HG03139 (cell line): ENCODE data around the gene ZNF554.
"Not testable (repeated sequence)": the region's sequence is repeated elsewhere in the genome, so short reads cannot be mapped to it uniquely, and the experiment has no call there.

Source experiments
- ATAC-seq: cut with Tn5 transposase; IDR thresholded peaks from one replicate; pipeline ENCODE4 v1.9.1; 2021; ENCODE audit not compliant: unreplicated experiment

ZNF554 gene

DNA sequence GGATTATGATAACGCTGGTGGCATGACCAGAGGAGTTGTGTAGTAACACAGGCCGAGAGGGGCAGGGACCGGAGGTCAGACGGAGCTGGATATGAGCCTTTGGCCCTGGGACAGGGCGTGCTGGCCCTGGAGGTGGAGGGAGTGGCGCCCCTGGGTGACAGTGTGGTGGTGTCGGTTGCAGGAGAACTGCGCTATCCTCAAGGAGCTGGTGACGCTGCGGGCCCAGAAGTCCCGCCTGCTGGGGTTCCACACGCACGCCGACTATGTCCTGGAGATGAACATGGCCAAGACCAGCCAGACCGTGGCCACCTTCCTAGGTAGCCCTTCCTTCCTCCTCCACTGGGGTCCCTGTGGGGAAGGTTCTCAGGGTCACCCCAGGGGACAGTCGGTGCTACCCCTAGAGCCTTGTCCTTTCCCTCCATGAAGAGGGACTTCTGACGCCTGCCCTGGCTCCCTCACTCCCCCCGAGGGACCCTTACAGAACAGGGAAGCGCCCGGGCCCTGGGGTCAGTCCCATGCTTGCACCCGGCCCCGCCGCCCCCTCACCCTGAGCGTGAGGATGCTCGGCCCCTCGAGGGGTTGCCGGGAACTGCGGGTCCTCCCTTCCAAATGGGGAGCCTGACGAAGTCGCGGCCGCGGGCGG is 12.8 kb upstream of the ZNF554 start:
- ATAC-seq = no peak

GRCh38 chr19:2807379-2808128 is 12.1 kb upstream of the ZNF554 start:
- ATAC-seq = no peak

DNA sequence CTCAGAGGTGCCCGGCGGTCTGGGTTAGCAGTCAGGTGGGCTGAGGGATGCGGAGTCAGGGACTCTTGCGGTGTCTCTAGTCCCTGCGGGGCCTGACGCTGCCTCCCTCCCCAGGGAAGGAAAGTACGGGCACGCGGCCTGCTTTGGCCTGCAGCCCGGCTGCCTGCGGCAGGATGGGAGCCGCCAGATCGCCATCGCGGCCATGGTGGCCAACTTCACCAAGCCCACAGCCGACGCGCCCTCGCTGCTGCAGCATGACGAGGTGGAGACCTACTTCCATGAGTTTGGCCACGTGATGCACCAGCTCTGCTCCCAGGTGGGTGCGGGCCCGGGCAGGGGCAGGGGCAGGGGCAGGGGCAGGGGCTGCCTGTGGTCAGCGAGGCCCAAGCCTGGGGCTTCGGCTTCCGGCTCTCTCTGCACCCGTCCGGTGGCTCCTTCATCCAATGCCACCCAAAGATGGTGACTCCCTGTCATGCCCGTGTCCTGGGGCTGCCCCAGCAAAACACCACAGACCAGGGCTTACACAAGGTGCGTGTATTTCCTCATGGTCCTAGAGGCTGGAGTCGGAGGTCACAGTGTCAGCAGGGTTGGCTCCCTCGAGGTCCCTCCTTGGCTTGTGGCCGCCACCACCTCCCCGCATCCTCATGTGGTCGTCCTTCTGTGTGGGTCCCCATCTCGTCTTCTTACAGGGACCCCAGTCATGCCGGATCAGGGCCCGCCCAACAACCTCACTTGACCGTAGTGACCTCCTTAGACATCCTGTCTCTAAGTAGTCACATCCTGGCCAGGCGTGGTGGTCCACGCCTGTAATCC is 11.3 kb upstream of the ZNF554 start:
- ATAC-seq = no peak

DNA sequence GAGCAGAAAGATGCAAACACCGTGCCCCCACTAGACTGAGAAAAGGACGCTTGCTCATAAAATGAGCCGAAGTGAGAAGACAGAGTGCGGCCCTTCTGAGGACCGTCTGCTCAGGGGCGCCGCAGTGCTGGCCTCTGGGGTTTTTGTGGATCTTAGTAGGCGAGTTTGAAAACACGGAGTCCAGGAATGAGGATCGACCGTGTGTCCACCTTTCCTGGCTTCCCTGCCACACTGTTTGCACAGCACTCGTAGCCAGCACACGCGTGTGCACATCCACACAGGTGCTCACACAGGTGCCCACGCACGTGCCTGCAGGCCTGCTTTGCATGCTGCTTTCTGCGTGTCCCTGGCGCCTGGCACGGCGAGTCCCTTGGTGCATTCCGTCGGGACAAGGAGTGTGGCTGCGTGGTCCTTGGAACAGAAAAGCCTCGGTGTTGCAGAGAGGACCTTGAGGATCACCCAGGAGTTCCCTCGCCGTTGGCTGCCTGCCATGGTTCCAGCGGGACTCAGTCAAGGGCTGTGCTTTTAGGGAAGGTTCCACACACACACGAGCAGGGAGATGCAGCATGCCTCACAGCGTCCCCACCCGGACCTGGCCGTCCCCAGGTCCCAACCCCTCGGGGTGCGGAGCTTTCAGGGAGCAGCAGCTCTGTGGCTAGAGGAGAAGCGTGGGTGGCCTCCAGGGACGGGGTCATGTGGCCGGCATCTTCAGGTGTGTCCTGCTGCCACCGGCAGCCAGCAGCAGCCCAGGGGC is 10.1 kb upstream of the ZNF554 start:
- ATAC-seq = no peak

DNA sequence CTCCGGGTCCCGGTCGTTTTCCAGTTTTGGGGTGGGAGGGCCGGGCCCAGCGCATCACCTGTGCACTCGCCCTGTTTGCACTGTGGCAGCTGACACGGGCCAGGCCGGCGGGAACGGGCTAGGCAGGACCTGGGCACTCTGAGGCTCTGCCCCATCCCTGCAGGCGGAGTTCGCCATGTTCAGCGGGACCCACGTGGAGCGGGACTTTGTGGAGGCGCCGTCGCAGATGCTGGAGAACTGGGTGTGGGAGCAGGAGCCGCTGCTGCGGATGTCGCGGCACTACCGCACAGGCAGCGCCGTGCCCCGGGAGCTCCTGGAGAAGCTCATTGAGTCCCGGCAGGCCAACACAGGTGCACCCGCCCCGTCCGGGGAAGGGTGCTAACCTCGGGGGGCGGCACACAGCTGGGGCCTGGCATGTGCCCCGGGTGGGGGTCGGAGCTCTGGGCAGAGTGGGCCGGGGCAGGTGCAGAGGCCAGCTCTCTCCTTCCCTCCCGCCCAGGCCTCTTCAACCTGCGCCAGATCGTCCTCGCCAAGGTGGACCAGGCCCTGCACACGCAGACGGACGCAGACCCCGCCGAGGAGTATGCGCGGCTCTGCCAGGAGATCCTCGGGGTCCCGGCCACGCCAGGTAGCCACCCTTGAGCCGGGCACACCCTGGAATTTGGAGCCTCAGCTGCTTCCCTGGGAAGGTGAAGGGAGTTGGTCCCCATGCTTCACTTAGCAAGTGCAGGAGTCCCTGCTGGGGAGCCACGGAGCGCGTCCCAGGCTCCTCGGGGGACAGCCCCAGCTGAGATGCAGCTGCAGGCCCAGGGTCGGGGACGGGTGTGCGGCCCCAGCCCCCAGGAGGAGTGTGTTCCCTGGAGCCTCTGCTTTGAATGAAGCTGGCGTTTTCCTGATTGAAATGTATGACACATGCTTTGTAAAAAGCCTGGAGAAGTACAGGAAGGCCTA is 9.3 kb upstream of the ZNF554 start:
- no peak for ATAC-seq

DNA sequence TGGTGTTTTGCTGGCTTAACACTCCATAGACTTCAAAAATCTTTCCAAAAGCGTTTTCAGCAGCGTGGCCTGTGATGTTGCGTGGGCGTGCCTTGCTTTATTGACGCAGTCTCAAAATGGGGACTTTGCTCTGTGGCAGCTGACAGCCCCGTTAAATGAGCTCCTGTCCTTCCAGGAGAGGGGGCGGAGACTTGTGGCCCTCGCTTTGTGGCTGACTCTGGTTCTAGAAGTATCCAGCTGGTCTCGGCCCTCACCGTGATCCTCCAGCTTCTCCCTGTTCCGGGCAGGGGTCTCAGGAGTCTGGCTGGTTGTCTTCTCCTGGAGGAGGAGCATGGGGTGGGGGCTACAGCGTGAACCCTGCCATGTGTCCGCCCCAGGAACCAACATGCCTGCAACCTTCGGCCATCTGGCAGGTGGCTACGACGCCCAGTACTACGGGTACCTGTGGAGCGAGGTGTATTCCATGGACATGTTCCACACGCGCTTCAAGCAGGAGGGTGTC is 8.4 kb upstream of the ZNF554 start:
- ATAC-seq = no peak

DNA sequence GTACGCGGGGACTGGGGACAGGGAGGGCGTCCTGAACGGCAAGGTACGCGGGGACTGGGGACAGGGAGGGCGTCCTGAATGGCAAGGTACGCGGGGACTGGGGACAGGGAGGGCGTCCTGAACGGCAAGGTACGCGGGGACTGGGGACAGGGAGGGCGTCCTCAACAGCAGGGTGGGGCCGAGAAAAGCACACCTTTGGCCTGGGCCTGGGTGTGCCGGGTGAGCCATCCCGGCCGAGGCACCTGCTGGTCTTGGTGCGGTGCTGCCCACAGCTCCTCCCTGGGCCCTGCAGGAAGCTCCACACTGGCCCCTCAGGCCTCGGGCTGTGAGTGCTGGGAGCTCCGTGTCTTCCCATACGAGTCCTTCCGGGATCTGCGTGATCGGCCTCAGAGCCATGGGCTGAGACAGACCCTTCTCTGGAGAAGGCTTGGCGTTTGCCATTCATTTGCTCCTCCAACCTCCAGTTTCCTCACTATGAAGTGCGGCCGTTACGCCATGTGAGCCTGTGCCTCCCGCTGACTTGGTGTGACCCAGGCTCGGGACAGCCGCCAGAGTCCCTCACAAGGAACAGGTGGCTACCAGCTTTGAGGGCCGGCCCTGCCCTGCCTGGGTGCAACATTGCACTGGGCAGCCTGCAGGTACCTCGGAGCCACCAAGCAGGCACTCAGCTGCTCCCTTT is 7.8 kb upstream of the ZNF554 start:
- no peak for ATAC-seq

DNA sequence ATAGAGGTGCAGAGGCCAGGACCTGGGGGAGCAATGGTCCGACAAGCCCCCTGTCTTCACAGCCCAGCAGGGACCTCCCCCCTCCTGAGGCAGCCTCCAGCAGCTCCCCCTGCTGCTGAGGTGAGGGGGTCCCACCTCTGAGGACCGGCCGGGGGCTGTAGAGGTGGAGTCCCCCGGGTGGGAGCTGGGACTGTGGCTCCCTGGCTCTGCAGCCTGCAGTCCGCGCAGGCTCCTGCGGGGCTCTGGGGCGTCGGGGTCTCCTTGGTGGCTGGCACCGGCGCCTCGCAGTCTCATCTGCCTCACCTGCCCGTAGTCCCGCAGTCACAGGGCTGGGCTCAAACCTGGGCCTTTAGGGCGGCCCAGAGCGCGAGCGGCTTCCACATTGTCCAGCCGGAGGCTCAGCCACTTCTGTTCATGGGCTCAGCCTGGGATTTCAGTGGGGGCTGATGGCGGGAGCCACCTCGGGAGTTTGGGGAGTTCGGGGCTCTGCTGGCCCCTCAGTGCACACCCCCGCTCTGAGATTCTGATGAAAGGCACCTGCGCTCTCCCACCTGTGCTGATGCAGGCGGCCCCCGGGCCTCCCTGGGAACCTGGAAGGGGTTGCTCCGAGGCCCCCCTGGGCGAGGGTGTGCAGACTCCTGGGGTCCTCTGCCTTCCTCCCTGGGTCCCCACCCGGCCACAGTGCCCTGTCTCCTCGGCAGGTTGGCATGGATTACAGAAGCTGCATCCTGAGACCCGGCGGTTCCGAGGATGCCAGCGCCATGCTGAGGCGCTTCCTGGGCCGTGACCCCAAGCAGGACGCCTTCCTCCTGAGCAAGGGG is 7.0 kb upstream of the ZNF554 start:
- ATAC-seq = no peak

- ATAC-seq = no peak
These were observed 6.2 kb upstream of the ZNF554 start for GRCh38 chr19:2813235-2814160.

DNA sequence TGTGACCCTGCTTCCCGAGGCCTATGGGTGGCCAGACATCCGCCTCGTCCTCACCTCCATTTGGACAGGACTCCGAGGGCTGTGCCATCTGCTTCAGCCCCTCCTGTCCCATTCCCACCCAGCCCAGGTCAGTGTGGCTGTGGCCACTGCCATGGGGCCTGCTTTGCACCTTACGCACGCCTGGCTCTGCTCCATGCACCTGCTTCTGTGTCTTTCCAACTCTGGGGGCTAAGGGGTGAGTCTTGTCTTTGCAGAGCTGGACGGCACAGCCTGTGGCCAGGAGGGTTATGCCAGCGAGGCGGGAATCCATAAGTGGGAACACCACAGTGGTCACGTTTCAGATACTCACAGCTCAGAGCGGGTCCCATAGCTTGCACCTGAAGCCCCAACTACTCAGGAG is 5.2 kb upstream of the ZNF554 start:
- ATAC-seq = no peak

- no peak for ATAC-seq
These were observed 4.5 kb upstream of the ZNF554 start for GRCh38 chr19:2815191-2815614.

GRCh38 chr19:2815923-2816322 is 3.7 kb upstream of the ZNF554 start:
- no peak for ATAC-seq

DNA sequence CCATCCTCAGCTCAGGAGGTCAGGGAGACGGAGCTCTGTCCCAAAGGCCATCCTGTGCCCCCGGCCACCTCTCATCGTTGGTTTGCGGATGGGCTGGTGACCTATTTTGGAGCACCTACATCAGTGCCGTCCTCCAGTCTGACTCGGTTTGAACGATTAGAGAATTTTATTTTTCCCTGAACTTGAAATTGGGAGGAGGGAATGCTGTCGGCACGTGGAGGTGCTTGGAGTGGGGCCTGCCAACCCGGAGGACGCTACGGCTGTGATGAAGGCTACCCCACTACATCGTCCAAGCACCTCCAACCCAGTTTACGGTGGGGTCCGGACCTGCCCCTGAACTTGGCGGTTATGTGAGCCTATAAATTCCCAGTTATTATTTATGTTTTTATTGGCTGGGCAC is 3.0 kb upstream of the ZNF554 start:
- ATAC-seq = no peak

DNA sequence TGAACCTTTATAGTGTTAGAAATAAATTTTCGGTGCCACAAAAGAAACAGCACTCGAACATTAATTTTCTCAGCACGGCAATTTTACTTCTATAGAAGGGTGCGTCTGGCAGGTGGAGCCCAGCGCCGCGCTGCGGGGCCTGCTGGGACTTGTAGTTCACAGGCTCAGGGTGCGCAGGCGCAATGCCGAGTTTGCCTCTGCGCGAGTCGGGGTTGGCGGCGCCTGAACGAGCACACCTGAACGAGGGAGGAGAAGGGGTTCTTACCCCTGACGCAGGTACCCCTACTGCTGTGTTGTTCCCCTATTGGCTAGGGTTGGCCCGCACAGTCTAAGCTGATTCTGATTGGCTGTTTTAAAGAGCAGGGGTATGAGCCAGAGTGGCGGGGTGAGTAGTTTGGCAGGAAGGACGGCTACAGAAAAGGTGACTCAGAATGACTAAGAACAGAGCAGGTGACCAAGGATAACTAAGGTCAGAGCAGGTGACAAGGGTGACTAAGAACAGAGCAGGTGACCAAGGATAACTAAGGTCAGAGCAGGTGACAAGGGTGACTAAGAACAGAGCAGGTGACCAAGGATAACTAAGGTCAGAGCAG is 2.3 kb upstream of the ZNF554 start:
- ATAC-seq = not testable (repeated sequence)

GRCh38 chr19:2820112-2820702 is 539 bp downstream of the ZNF554 start:
- ATAC-seq = no peak

DNA sequence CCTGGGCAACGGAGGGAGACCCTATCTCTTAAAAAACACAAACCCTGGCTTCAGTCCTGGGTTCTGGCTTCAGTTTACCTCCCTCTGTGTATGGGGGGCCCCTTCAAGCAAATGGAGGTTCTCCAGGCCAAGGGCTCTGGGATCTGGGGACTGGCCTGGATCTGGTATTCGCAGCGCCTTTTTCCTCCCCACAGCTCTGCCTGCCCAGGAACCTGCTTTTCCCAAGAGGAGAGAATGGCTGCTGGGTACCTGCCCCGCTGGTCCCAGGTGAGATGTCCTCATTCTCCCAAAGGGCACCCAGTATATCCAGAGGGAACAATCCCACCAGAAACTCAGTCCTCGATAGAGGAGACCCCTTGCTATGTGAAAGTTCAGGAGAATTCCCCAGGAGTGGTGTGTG is 3.2 kb downstream of the ZNF554 start:
- ATAC-seq = no peak

DNA sequence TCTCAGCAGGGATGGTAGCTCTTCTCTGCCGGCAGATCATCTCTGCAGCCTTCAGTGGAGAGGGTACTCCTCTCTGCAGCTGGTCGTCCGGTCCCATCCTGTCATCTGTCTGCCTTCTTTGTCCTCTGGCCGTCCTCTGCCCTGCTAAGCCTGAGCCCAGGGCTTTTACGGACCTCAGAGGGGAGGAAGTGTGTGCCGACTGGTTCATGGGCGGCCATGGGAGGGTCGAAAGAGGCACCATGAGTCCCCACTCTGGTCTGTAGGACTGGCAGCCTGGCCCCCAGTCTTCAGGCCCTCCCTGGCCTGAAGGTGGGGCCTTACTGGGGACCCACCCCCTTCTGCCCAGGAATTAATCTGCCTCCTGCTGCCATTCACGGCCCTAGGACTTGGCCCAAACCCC is 4.0 kb downstream of the ZNF554 start:
- ATAC-seq = no peak
